Measurements from ENCODE around the gene ARL5A.

Gene ARL5A

DNA sequence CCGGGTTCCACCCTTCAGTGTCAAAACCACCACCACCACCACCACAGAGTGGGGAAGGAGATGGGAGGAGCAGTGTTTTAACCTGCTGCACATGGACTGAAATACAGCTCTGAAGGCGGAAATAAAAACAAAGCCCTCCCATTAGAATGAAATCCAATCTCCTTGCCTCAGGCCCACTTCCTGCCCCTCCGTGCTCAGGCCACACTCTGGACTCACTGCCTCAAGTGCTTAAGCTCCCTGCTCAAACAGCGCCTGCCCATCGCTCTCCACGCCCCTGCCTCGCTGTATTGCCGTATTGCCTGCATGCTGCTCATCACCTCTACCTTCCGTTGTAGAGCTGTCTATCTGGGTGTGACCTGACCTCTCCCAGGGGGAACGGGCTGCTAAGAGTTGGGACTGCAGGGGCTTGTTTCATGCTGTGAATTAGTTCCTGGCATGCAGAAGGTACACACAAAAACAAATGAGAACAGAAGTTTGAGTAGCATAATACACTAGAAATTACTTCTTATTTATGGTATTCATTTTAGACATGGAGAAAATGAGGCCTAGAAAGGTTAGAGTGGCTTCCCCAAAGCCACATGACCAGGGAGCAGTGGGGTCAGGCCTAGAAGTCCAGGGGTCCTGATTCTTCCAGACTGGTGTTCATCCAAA is 62.3 kb downstream of the ARL5A start:
- DNase-seq = no peak

DNA sequence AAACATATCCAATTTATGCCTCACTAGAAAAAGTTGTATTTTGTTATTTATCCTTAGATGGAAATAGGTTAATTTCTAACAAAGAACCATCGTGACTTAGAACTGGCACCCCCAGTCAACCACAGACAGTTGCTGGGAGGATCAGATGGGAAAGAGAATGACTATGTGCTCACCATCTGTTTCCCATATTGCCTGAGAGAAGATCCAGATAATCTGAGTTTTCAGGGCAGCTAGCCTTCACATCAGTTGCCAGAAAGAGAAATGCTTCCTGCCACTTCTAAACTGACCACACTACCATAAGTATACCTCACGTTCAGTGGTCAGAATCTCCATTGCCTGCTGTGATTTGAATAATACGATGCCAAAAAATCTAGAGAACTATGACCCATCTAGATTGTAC is 65.5 kb downstream of the ARL5A start:
- no peak for DNase-seq

DNA sequence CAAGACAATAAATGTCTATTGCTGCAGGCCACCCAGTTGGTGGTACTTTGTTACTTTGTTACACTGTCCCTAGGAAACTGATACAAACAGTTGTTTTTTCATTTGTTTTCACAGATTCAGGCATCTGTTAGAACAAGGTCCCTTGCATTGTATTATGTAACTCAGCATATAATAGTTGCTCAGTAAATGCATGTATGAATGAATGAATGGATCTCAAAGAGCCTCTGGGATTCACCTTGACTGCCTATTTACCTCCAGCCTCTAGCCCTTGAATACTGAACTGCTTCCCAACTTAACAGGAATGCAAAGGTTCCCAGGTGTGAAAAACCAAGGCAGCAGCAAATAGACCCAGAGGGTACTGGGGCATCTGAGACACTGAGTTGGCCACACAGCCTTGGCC is 66.5 kb downstream of the ARL5A start:
- no peak for DNase-seq

DNA sequence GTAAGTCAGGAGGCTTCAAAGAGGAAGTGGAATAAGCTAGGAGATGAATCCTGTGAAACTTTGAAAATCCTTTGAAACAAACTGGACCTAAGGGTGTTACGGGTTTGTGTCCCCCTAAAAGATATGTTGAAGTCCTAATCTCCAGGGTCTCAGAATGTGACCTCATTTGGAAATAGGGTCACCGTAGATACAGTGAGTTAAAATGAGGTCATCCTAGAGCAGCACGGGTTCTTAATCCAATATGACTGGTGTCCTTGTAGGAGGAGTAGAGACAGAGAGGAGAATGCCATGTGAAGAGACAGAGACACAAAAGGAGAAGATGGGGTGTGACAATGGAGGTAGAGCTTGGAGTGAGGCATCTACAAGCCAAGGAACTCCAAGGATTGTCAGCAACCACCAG is 67.0 kb downstream of the ARL5A start:
- no peak for DNase-seq

DNA sequence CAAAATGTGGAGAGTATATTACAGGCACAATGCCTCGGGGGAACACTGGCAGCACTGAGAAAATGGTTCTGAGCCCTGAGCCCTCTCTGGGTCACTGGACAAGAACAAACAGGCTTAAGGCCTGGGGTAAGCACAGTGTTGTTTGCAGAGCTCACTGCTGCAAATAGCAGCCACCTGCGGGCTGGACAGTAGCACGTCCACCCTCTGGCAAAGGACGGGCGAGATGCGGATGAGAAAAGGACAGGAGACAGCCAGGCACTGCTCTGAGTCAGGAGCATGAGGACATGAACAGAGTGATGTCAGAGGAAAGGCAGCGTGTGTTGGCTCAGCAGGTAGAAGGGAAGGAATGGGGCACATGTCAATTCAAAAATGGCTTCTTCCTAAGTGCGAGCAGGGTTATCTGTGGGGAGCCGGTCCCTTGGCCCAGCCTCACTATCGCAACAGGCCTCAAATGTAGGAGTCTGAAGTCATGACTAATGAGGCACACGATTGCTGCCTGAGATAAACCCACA is 68.0 kb downstream of the ARL5A start:
- no peak for DNase-seq

DNA sequence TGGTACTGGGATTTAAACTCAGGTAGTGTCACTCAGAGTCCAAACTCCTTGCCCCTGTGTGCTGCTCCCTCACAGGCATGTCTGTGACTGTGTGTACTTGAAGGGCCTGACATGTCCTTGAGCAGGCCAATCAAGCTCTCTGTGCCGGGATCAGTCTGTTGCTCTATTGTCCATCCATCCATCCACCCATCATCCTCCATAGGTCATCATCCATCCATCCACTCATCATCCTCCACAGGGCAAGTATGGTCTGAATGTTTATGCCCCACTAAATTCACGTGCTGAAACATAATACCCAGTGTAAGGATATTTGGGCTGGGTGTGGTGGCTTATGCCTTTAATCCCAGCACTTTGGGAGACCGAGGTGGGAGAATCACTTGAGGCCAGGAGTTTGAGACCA is 69.5 kb downstream of the ARL5A start:
- DNase-seq = no peak

DNA sequence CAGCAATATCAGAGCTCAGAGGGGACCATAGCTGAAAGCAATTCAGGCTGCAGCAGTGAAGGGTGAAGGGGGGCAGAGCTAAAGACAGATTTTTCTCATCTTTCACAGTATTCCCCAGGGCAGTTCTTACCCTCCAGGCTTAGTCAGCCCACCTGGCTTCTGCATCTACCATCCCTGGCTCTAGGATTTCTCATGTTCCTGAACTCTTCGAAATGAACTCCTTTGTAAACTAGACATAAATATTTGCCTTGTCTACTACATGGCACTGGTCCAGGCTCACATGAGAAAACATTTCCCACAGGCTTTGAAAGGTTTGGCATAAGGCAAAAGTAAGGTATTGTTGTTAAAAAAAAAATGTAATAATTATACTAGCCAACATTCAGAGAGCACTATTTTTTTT is 70.4 kb downstream of the ARL5A start:
- no peak for DNase-seq

DNA sequence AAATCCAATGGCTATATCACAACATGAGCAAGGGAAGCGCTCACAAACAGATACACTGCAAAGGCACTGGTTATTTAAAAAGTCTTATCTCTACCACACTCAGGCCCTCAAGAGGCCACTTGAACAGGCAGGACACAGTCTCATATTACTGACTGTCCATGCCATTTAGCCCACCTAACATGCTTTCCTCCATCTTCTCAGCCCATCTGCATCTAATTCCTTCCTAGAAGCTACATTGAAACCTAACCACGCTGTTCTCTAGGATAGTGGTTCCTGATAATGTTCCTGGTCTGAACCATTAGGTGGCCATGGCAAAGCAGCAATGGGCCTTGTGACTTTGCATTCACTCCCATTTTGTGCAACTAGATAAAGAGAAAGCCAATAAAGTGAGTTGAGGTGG is 71.4 kb downstream of the ARL5A start:
- DNase-seq = no peak

DNA sequence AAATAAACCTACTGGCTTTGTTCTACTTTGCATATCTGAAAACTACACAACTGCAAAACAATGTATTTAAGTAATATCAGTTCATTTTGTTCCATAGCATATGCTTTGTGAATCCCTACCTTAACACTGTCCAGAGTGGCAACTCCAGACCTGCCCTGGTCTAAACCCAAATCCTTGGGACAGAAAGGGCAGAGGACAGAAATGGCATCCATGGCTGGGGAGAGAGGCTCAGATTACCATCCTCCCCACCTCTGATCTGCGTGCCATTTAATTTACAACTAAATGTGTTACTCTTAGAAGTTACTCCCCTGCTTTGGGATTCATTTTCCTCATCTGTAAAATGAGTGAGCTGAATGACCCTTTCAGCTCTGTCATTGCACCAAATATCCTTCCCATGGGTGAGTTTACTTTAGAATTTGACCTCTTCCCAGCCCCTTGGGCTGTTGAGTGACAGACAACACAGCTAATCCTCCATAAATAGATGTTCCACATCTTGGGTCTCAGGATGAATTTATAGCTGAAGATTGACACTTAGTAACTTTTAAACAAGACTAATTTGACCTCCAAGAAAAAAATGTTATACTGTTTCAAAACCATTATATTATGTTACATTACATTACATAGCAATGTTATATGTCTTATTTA is 73.8 kb downstream of the ARL5A start:
- no peak for DNase-seq

DNA sequence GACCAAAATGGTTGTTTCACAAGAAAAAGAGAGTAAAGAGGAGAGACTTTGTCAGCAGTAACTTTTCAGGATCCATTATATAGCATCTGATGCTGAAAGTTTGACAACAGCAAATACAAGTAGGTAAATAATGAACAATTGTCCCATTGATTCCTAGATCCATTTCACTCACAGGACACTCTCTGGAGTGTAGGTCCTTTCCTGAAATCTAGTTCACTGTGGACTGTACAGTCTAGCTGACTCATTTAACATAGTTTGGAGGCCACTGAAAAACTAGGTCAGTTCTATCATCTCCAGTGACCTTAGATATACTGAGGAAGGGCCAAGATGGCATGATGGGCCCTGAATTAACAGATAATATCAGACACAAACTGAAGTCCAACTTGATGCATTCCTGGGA is 74.7 kb downstream of the ARL5A start:
- DNase-seq = no peak

Data from femur (tissue), 1 donor.